HepG2 (cell line): Measurements from ENCODE around the gene CFAP206. TPM values are rescaled to one million over a fixed set of nuclear protein-coding genes. Genes with fewer than 3 reads are reported as not detected.

Experiments
- ETV5 ChIP-seq: IDR thresholded peaks from 2 replicates; pipeline ENCODE4 v1.6.1; 2018; ENCODE audit warnings: missing biosample characterization, missing genetic modification reagents, inconsistent platforms, borderline replicate concordance
- GABPB1 ChIP-seq: IDR thresholded peaks from 2 replicates; pipeline ENCODE4 v1.6.1; 2016; ENCODE audit warnings: mild to moderate bottlenecking, missing genetic modification reagents, moderate library complexity, missing compliant biosample characterization
- KAT8 ChIP-seq: IDR thresholded peaks from 2 replicates; pipeline ENCODE4 v1.6.1; 2016; ENCODE audit warnings: missing genetic modification reagents, missing compliant biosample characterization
- KDM3A ChIP-seq: IDR thresholded peaks from 2 replicates; pipeline ENCODE4 v1.6.1; 2018; ENCODE audit warnings: low read depth, missing compliant biosample characterization
- KDM5B ChIP-seq: sonication (generic); formaldehyde crosslinking; IDR thresholded peaks from 2 replicates; pipeline ENCODE4 v1.4.0; 2020; ENCODE audit warnings: missing genetic modification reagents, mild to moderate bottlenecking, borderline replicate concordance
- KLF16 ChIP-seq, 2 experiments: sonication (generic) in 1 of 2; formaldehyde crosslinking in 1 of 2; IDR thresholded peaks; 2 replicates each; pipeline versions ENCODE4 v1.6.1 to v1.8.0; 2016 to 2023; ENCODE audit warnings: missing genetic modification reagents in 2 of 2, missing compliant biosample characterization in 1 of 2
- RXRB ChIP-seq: IDR thresholded peaks from 2 replicates; pipeline ENCODE4 v1.6.1; 2016; ENCODE audit warnings: borderline replicate concordance, missing genetic modification reagents, missing compliant biosample characterization
- YEATS2 ChIP-seq: sonication (generic); formaldehyde crosslinking; IDR thresholded peaks from 2 replicates; pipeline ENCODE4 v1.4.0; 2020; ENCODE audit warnings: missing genetic modification reagents, borderline replicate concordance
- ZMAT3 ChIP-seq: sonication (generic); formaldehyde crosslinking; conservative IDR thresholded peaks from 2 replicates; pipeline ENCODE4 v1.7.0; 2021; ENCODE audit warnings: missing genetic modification reagents
- ZNF446 ChIP-seq: sonication (generic); formaldehyde crosslinking; IDR thresholded peaks from 2 replicates; pipeline ENCODE4 v1.5.0; 2020; ENCODE audit warnings: mild to moderate bottlenecking, missing genetic modification reagents
- polyA plus RNA-seq, 8 experiments: library from polyadenylated mRNA; depleted of rRNA in 3 of 8; stranded (reverse) in 7 of 8; unstranded in 1 of 8; fragments of >200 nt; fragmentation: Illumina TruSeq in 4 of 8; extraction: Trizol in 4 of 8; gene quantifications; 2 replicates each; pipeline versions ENCODE4 v1.2.1 to v1.2.3, GENCODE V29; 2011 to 2016; ENCODE audit warnings: low read depth in 4 of 8, missing spikeins in 1 of 8, mixed read lengths in 1 of 8; ENCODE audit not compliant: insufficient read depth in 1 of 8
- total RNA-seq, 5 experiments: library from RNA; depleted of rRNA; stranded (reverse); fragments of >200 nt; fragmentation: Illumina TruSeq; extraction: Trizol; gene quantifications; 2 replicates each; pipeline ENCODE4 v1.2.3, GENCODE V29; 2016; ENCODE audit warnings: low read depth in 1 of 5
- TF ChIP-seq, protein P1 (sequence below): sonication (generic); formaldehyde crosslinking; IDR thresholded peaks from 2 replicates; pipeline ENCODE4 v1.5.1; 2020; ENCODE audit warnings: mild to moderate bottlenecking, missing genetic modification reagents, borderline replicate concordance
- TF ChIP-seq, protein P2 (sequence below): sonication (generic); formaldehyde crosslinking; IDR thresholded peaks from 2 replicates; pipeline ENCODE4 v1.4.0; 2020; ENCODE audit warnings: missing genetic modification reagents, low read depth, mild to moderate bottlenecking, borderline replicate concordance
- TF ChIP-seq, protein P3 (sequence below): sonication (generic); formaldehyde crosslinking; IDR thresholded peaks from 2 replicates; pipeline ENCODE4 v1.5.1; 2020; ENCODE audit warnings: mild to moderate bottlenecking, missing genetic modification reagents, moderate library complexity
- TF ChIP-seq, protein P4 (sequence below): sonication (generic); formaldehyde crosslinking; IDR thresholded peaks from 2 replicates; pipeline ENCODE4 v1.5.0; 2020; ENCODE audit warnings: mild to moderate bottlenecking, missing genetic modification reagents
- TF ChIP-seq, protein P5 (sequence below): sonication (generic); formaldehyde crosslinking; IDR thresholded peaks from 2 replicates; pipeline ENCODE4 v1.8.1; 2023; ENCODE audit warnings: mild to moderate bottlenecking, moderate library complexity, missing genetic modification reagents
- TF ChIP-seq, protein P6 (sequence below): IDR thresholded peaks from 2 replicates; pipeline ENCODE4 v1.6.1; 2016; ENCODE audit warnings: missing genetic modification reagents, missing compliant biosample characterization
- TF ChIP-seq, protein P7 (sequence below): sonication (generic); formaldehyde crosslinking; IDR thresholded peaks from 2 replicates; pipeline ENCODE4 v1.4.0; 2020; ENCODE audit warnings: missing genetic modification reagents

CFAP206 gene
- total and polyA plus RNA-seq, 2 of the 13 experiments (the other 11 are each of a cell fraction or from before 2014, with no cell fraction given) = not detected

DNA sequence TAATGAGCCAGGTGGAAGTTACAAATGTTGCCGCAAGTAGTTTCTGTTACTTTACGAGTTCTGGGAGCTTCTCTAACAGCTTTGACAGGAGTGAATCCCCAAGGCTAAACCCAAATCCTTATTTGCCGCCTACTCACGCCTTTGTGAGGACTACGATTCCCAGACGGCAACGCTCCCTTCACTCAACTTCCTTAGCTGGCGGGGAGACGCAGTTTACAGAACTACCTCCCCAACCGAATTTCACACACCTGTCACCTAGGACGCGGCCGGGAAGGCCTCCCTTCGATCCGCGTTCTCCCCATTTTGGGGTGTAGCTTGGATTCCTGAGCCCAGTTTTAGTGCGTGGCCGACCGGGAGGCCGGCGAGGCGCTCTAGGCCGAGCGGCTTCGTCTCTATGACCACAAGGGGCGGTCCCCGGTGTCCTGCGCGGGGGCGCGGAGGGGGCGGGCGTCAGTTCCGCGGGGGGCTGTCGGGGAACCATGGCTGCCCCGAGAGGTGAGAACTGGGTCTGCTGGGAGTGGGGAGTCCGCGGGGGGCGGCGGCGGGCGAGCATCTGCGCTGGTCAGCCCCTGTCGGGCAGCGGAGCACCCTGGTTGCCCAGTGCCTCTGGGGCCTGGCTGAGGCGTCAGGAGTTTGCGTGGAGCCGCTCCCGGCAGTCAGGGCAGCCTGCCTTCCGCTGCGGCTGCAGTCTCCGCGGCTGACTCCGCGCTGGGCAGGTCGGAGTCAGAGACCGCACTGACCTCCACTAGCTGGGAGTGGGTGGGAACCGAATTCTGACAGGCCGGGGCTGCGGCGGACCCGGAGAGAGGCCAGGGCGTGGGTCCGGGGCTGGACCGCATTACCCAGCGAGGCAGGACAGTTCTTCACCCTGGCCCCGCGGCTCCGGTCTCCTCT is 65.0 kb downstream of the CFAP206 start, which contains the start of gene SLC35A1 (continued):
- TF ChIP-seq, protein P1, sequence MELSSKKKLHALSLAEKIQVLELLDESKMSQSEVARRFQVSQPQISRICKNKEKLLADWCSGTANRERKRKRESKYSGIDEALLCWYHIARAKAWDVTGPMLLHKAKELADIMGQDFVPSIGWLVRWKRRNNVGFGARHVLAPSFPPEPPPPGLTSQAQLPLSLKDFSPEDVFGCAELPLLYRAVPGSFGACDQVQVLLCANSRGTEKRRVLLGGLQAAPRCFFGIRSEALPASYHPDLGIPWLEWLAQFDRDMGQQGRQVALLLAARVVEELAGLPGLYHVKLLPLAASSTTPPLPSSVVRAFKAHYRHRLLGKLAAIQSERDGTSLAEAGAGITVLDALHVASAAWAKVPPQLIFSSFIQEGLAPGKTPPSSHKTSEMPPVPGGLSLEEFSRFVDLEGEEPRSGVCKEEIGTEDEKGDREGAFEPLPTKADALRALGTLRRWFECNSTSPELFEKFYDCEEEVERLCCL = 0 out of 2 replicates have a peak, but pooled peaks have one; percentile 9
- TF ChIP-seq, protein P2, sequence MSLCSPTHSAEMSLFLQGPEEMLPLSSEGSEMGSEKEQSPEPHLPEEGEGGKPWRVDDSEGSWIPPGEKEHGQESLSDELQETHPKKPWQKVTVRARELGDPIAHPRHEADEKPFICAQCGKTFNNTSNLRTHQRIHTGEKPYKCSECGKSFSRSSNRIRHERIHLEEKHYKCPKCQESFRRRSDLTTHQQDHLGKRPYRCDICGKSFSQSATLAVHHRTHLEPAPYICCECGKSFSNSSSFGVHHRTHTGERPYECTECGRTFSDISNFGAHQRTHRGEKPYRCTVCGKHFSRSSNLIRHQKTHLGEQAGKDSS (CRISPR knock-in tag) = peak; percentile 37; the same call in 1 of the 2 replicates
- TF ChIP-seq YEATS2 (CRISPR knock-in tag) (peak; percentile 79; the same call in 1 of the 2 replicates), KLF16 (CRISPR knock-in tag; IDR thresholded peaks at IDR 0.05) (peak in 1 of 2 experiments; percentile 85; a peak in 2 of 4 replicates), KAT8 (CRISPR knock-in tag) (peak; percentile 91), KDM3A (CRISPR knock-in tag) (peak; percentile 83), ZNF446 (CRISPR knock-in tag) (no peak; the same call in 1 of the 2 replicates), GABPB1 (CRISPR knock-in tag) (peak; percentile 97), ETV5 (CRISPR knock-in tag) (peak; percentile 62), KDM5B (CRISPR knock-in tag) (peak; percentile 87; the same call in 1 of the 2 replicates), ZMAT3 (CRISPR knock-in tag) (peak; percentile 24; the same call in 1 of the 2 replicates), RXRB (peak; percentile 59)
- TF ChIP-seq, protein P3, sequence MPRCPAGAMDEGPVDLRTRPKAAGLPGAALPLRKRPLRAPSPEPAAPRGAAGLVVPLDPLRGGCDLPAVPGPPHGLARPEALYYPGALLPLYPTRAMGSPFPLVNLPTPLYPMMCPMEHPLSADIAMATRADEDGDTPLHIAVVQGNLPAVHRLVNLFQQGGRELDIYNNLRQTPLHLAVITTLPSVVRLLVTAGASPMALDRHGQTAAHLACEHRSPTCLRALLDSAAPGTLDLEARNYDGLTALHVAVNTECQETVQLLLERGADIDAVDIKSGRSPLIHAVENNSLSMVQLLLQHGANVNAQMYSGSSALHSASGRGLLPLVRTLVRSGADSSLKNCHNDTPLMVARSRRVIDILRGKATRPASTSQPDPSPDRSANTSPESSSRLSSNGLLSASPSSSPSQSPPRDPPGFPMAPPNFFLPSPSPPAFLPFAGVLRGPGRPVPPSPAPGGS (CRISPR knock-in tag) = peak; percentile 70; the same call in 1 of the 2 replicates
- TF ChIP-seq, protein P4, sequence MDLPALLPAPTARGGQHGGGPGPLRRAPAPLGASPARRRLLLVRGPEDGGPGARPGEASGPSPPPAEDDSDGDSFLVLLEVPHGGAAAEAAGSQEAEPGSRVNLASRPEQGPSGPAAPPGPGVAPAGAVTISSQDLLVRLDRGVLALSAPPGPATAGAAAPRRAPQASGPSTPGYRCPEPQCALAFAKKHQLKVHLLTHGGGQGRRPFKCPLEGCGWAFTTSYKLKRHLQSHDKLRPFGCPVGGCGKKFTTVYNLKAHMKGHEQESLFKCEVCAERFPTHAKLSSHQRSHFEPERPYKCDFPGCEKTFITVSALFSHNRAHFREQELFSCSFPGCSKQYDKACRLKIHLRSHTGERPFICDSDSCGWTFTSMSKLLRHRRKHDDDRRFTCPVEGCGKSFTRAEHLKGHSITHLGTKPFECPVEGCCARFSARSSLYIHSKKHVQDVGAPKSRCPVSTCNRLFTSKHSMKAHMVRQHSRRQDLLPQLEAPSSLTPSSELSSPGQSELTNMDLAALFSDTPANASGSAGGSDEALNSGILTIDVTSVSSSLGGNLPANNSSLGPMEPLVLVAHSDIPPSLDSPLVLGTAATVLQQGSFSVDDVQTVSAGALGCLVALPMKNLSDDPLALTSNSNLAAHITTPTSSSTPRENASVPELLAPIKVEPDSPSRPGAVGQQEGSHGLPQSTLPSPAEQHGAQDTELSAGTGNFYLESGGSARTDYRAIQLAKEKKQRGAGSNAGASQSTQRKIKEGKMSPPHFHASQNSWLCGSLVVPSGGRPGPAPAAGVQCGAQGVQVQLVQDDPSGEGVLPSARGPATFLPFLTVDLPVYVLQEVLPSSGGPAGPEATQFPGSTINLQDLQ = peak; percentile 86; the same call in 1 of the 2 replicates
- TF ChIP-seq, protein P5, sequence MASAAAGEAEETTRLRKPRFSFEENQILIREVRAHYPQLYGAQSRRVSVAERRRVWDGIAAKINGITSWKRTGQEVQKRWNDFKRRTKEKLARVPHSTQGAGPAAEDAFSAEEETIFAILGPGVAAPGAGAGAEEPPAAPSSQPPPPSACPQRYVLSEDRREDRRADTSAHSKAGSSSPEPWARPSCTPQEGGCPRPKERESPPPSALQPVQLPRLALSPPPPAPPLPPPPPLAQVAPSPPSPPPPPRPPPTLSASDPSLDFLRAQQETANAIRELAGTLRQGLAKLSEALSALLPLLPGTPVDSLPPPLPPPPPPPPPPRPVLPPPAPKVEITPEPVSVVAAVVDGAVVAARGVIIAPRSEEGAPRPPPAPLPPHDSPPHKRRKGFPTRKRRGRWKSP (CRISPR knock-in tag) = peak; percentile 89
- TF ChIP-seq, protein P6, sequence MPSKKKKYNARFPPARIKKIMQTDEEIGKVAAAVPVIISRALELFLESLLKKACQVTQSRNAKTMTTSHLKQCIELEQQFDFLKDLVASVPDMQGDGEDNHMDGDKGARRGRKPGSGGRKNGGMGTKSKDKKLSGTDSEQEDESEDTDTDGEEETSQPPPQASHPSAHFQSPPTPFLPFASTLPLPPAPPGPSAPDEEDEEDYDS = peak; percentile 55; the same call in 1 of the 2 replicates
- TF ChIP-seq, protein P7, sequence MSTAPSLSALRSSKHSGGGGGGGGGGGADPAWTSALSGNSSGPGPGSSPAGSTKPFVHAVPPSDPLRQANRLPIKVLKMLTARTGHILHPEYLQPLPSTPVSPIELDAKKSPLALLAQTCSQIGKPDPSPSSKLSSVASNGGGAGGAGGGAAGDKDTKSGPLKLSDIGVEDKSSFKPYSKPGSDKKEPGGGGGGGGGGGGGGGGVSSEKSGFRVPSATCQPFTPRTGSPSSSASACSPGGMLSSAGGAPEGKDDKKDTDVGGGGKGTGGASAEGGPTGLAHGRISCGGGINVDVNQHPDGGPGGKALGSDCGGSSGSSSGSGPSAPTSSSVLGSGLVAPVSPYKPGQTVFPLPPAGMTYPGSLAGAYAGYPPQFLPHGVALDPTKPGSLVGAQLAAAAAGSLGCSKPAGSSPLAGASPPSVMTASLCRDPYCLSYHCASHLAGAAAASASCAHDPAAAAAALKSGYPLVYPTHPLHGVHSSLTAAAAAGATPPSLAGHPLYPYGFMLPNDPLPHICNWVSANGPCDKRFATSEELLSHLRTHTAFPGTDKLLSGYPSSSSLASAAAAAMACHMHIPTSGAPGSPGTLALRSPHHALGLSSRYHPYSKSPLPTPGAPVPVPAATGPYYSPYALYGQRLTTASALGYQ (CRISPR knock-in tag) = peak; percentile 50; the same call in 1 of the 2 replicates
